AG09309 (cell line): ENCODE results near the gene STIP1.
"Not testable (repeated sequence)": the region's sequence is repeated elsewhere in the genome, so short reads cannot be mapped to it uniquely, and the experiment has no call there.

Source experiments
- DNase-seq: peaks from one replicate; pipeline ENCODE4 v3.0.0-alpha.2; 2010; ENCODE audit warnings: low read depth
- H3K4me3 ChIP-seq: 2 replicates; pipeline ENCODE4 v1.5.1; 2011; ENCODE audit warnings: mild to moderate bottlenecking, low read depth, low read length, moderate library complexity; ENCODE audit not compliant: control insufficient read depth
- TF ChIP-seq, protein P1 (sequence below): IDR thresholded peaks from 2 replicates; pipeline ENCODE4 v1.5.1; 2011; ENCODE audit warnings: mild to moderate bottlenecking, low read depth, low read length, inconsistent platforms; ENCODE audit not compliant: insufficient read depth, control insufficient read depth; ENCODE audit errors: missing control alignments

The STIP1 gene

DNA sequence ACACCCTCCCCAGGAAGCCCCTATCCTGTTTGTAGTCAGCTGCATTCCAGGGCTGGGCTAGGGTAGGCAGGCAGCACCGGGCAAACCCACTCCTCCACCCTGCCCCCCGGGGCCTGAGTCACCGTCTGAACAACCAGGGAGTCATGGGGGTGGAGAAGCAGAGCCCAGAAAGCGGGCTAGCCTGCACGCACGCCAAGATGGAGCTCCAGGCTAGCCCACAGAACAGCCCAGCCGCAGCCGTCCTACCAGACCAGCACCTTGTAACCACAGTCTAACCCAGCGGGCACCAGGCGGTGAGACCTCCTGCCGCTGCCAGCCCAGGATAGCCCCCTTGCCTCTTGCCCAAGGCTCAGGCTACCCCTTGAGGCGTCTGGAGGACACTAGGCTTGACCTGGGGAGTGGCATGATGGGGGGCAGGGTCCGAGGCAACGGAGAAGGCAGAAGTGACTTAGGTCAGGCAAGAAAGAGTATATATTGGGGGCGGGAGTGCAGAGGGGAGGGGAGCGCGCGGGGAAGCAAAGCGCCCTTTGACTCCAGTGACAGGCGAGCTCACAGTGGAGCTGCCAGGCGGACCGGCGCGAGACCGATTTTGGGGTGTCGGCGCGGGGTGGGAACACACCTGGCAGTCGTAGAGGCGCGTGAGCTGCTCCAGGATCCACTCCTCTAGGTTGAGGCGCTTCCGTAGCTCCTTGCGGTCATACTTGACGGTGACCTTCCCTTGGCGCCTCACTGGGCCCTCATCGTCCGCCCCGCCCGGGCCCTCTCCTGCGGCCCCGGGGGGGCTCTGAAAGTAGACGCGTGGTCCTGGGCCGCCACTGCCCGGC, 60.0 kb downstream of the STIP1 start:
- peak; percentile 59 for DNase-seq
- TF ChIP-seq, protein P1, sequence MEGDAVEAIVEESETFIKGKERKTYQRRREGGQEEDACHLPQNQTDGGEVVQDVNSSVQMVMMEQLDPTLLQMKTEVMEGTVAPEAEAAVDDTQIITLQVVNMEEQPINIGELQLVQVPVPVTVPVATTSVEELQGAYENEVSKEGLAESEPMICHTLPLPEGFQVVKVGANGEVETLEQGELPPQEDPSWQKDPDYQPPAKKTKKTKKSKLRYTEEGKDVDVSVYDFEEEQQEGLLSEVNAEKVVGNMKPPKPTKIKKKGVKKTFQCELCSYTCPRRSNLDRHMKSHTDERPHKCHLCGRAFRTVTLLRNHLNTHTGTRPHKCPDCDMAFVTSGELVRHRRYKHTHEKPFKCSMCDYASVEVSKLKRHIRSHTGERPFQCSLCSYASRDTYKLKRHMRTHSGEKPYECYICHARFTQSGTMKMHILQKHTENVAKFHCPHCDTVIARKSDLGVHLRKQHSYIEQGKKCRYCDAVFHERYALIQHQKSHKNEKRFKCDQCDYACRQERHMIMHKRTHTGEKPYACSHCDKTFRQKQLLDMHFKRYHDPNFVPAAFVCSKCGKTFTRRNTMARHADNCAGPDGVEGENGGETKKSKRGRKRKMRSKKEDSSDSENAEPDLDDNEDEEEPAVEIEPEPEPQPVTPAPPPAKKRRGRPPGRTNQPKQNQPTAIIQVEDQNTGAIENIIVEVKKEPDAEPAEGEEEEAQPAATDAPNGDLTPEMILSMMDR = no peak
- peak overlapping the region; percentile 95 for H3K4me3 ChIP-seq

- not testable (repeated sequence) for DNase-seq
- peak overlapping the region; percentile 95 for H3K4me3 ChIP-seq
These were observed 60.6 kb downstream of the STIP1 start for GRCh38 chr11:64246621-64246870.

- peak within 1 kb of the TSS; percentile 95 for H3K4me3 ChIP-seq
- no peak for DNase-seq
- TF ChIP-seq, protein P1 = no peak
These were observed 61.1 kb downstream of the STIP1 start, which contains the start of gene PPP1R14B for GRCh38 chr11:64246871-64247728. Gene PPP1R14B, minus strand, starts transcription at chr11:64246943. Its CDS starts 270 bp downstream, at chr11:64246673.

- TF ChIP-seq, protein P1 = no peak
- H3K4me3 ChIP-seq = peak overlapping the region; percentile 81
- no peak for DNase-seq
These were observed 62.0 kb downstream of the STIP1 start for GRCh38 chr11:64247729-64248531.

DNA sequence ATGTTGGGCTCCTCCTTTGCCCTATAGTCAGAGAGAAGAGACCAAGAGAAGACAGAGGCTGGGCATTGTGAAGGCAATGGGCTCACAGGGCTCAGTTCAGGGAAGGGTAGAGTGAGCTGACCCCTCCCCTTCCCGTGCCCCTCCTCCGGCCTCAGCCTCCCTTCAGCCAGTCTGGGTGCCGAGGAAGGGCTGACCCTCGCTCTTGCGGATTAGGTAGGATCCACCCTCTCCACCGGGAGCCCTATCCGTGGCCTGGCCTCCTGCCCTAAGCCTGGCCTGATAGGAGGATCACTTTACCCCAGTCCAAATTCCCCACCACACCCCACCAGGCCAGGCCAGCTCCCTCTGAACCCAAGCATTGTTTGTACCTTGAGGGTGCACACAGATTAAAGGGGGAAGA, 62.6 kb downstream of the STIP1 start:
- H3K4me3 ChIP-seq = no peak overlapping the region
- DNase-seq = no peak
- TF ChIP-seq, protein P1 = no peak

DNA sequence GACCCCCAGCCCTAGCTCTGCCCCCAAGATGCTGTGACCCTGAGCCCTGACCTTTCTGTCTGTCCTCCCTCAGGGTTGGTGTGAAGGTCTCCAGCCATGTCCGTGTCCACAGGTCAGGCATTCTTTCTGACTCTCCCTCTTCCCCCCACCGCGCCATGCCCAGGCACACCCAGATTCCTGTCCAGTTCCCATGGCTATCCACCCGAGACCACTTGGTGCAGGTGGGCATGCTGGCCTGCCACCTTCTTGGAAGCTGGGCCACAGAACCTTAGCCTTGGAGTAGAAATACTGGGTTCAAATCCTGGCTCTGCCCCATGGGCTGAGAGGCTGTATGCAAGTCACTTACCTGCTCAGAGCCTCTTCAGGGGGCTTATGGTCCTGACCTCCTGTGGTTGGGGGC, 63.1 kb downstream of the STIP1 start:
- TF ChIP-seq, protein P1 = no peak
- H3K4me3 ChIP-seq = no peak overlapping the region
- DNase-seq = no peak
